SH-SY5Y (cell line): ENCODE data around the gene MAPK12.

Experiments
- GATA2 ChIP-seq: IDR thresholded peaks from 2 replicates; pipeline ENCODE4 v1.6.1; 2011; ENCODE audit warnings: mild to moderate bottlenecking, low read depth, low read length
- GATA3 ChIP-seq: IDR thresholded peaks from 2 replicates; pipeline ENCODE4 v1.6.1; 2011; ENCODE audit warnings: low read depth, mild to moderate bottlenecking, low read length, moderate library complexity

DNA sequence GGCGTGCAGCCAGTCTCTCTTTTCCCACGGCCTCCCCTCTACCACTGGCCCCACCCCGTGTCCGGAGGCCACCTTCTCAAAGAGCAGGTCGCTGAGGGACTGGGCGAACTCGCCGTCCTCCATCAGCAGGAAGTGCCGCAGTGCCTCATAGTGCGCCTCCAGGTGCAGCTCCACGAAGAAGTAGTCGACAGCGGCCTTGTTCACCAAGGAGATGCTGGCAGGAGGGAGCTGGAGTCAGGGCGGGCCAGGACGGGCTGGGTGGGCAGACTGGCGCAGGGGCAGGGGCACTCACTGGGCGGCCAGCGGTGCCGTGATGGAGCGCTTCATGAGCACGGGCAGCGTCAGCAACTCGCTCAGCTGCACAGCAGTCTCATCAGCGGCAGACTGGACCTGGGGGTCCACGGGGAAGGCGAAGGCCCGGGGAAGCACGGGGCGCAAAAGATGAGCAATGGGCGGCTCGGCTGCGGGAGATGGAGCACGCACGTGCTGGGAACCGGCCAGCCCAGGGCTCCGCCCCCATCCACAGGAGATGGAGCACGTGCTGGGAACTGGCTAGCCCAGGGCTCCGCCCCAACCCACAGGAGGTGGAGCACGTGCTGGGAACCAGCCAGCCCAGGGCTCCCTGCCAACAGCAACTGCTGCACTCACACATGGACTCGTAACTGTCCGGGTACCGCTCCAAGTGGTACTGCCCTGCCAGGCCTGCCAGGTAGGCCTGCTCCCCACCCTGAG is 42.3 kb downstream of the MAPK12 start:
- TF ChIP-seq GATA2 = no peak
- no peak for TF ChIP-seq GATA3
